T-helper 9 cell (primary cell): ENCODE measurements around the gene CXCL10.
"Not testable (repeated sequence)": the region's sequence is repeated elsewhere in the genome, so short reads cannot be mapped to it uniquely, and the experiment has no call there.

Experiments
- DNase-seq: peaks from one replicate; pipeline ENCODE4 v3.0.0-alpha.2; 2020

Gene CXCL10

DNA sequence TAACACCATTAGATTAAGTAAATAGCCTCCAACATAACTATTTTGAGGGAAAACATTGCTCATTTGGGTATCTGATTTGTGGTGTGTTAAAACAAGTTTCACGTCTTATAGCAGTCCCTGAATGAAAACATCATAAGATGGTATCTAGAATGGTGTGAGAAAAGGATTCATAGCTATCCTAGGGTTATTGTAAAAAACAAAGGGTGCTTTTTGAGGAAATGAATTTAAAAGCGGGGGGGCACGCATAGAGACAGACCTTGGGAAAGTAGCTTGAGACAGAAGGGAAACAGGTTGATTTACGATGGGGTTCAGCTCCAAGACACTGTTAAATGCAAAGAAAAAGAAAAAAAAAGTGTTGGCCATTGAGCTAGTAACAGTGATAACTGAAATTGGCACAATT is 768 bp upstream of the CXCL10 start:
- no peak for DNase-seq

DNA sequence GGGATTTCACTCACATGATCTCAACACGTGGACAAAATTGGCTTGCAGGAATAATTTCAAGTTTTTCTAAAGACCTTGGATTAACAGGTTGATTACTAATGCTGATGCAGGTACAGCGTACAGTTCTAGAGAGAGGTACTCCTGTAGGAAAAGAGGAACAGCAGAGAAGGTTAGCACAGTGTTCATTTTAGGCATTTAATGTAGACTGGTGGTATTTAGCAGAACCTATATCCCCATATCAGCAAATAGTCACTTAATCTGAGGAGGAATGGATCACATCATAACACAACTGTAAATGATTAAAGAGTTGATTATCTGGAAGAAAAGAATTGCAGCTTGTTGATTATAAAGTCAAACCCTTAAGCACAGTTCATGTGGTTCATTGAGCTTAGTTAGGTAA is 620 bp downstream of the CXCL10 start:
- DNase-seq: no peak

DNA sequence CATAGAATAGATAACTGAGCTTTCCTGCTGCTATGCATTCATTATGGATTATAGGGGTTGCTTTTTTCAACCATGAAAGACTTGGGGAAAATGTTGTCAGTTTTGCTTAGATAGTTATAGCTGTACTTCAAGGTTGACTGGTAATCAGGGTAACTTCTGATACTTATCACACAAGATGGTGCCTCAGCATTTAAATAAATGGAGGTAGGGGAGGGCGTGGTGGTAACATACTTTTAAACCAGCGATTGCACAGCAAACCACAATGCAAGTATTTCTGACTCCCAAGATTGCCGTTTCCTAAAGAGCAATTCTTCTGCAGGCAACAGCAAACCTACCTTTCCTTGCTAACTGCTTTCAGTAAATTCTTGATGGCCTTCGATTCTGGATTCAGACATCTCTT is 1.3 kb downstream of the CXCL10 start:
- DNase-seq: no peak

DNA sequence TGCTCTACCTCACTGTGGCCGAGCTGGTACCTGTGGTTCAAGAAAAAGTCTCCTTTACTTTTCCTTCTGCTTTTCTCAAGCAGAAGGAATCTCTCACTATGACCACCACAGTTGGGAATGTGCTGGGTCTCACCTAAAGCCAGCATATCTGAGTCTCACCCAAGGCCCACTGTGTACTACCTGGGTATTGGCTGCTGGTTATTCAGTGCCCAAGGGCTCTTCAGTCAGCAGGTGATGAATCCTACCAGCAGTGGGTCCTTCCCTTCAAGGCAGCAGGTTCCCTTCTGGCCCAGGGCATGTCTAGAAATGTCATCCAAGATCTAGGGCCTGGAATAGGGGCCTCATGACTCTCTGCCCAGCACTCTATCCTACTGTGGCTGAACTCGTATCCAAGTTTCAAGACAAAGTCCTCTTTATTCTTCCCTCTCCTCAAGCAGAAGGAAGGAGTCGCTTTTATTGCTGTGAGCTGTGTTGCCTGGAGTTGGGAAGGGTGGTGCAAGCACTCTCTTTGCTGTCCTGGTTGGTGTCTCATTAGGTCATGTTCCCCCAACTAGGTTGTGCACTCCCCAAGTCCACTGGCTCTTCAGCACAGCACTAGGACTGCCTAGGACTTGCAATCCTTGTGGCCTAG is 6.1 kb downstream of the CXCL10 start:
- DNase-seq: no peak

DNA sequence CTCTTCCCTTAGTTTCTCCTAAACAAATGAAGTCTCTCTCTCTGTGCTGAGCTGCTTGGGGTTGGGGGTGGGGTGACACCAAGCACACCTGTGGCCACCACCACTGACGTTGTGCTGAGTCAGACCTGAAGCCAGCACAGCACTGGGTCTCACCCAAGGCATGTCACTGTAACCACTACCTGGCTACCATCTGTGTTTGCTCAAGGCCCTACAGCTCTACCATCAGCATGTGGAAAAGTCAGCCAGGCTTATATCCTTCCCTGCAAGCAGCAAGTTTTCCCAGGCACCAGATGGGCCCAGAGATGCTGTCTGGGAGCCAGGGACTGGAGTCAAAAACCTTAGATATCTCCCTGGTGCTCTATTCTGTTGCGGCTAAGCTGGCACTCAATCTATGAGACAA is 6.9 kb downstream of the CXCL10 start:
- DNase-seq: no peak

DNA sequence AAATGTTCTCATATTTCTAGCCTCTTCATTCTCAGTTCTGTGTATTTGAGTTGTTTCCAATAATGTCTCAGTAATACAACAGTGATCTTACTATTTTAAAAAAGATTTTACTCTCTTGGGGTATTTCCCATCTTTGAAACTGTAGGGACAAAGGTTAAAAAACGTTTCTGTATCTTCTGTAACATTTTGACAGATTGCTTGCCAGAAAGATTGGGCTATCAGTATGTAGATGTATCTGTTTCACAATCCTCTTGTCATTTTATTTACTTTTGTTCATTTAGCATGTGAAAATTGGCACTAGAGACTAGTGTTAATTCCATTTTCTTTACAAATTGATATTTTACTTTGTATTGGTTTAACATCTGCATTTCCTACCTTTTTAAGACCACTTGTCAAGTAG is 9.8 kb downstream of the CXCL10 start:
- DNase-seq: no peak

DNA sequence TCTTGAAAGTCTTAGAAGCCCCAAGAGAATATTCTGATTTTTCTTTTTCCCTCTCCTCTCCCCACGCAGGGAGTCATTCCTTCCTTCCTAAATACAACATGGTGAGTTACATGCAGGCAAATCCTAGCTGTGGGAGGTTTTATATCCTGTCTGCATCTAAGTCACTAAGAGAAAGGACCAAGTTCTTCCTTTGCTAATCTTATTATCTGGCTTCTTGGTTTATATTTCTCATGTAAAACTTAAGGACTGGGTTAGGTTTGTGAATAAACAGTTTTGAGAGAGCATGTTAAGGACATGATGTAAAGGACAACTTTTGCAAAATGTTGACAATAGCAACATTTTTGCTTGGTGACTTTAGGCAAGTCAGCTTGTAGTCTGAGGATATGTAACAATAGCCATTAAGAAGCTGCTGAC is 10.9 kb downstream of the CXCL10 start:
- no peak for DNase-seq

DNA sequence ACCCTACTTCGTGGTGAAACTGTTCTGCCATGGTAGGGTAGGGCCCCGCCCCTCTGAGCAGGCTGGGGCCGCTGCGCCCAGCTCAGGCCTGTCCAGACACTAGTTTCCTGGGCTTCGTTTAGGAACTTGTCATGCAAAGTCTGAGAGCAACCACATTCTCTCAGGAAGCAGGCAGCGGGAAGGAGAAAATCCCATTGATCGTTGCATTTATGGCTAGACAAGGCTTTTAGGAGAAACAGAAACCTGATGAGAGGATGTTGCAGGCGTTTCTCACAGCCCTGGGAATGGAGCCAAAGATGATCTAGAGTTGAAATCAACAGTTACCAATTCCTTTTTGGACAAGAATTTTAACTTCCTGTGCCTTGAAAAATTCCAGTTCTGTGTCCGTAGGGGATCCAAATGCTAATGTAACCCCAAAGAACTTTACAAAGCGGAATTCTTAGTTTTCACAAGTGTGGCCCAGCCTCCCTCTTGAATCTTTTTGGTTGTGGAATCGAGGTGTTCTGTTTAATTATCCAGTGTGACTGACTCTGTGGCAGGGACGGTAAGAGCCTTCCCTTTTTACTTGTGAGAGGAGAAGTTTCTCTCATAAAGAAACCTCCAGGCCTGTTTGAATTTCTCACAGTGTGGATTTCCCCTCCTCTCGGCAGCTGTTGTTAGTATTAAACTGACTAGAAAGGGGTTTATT is 11.5 kb downstream of the CXCL10 start:
- DNase-seq: no peak

DNA sequence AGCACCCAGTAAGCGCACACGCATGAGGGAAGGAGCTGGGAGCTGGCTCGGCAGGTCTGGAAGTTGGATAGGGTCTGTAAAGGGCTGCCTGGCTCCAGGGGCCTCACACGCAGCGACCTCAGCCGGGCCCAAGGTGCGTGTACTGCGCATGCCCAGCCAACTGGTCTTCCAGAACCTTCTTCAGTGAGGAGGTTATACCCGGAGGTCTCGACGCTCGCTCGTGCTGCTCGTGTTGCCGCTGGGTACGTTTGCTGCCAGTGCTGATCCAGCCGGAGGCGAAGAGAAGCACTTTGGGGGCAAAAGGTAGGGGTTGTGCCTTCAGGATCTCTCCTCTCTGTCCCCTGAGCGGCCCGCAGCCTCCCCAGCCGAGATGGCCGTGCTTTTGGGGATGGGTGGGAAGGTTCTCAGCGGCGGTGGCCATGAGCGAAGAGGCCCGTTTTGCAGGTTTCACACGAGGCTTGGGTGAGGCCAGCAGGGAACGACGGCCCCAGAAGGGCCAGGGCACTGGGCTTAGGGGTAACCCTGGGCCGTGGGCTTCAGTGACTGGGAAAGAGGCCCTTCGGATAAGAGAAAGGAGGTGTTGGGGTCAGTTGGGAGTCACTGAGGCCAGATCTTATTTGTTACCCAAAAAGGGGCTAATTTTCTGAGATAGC is 12.2 kb downstream of the CXCL10 start:
- DNase-seq: no peak

DNA sequence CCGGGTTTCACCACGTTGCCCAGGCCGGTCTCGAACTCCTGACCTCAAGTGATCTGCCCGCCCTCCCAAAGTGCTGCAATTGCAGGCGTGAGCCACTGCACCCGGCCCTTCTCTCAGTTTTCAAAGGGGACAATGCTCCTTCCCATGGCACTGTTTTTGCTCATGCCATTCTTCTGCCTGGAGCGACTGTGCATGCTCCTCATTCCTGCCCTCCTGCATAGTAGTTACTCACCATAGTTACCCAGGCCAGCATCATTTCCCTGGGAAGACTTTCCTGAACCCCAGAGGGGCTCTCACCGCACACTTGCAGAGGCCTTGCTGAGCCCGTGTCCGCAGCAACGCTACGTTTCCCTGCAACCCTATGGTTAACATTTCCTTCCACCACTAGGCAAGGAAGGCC is 12.7 kb downstream of the CXCL10 start:
- DNase-seq: no peak

DNA sequence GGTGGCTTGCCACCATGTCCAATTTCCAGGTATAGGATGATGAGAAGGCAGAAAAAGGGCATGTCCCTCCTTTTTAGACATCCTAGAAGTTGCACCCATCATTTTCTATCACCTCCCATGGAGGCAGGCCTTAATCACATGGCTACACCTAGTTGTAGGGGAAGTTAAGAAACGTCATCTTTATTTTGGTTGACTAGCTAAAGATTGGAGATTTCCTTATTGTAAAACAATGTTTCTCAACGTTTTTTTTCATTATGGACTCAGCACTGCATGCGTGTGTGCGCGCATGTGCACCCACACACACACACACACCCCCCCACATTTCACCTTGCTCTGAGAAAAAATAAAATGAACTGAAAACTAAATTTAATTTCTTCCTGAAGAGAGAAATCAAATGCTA is 14.0 kb downstream of the CXCL10 start:
- no peak for DNase-seq

DNA sequence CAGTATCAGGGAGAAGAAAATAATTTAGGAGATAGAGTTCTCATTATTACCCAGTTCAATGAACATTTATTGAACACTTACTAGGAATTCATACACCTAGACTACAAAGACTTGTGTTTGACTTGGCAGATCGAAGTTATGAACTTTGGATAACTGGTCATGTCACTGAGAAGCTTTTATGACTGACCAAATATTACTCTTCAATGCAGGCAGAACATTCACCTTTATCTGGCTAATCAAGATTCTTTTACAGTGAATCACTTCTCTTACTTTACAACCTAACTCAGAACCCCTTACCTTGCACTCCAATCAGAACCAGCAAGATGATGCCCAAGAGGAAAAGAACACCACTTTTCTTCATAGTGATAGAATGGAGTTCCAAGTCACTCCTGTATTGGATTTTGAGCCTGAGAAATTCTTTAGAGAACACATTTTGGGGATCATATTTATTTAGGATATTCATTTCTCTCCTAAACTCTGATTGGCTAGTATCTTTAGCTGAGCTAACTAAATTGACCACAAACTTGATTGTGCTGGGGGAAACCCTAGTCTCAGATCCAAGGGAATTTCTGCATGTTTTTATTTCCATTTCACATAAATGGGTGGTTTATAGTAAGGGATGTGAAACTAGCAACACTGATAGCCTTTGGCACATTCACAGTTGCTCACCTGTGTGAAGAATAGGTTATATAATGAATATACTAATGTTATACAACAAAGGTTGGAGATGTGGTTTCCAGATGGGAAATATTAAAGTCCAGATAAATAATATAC is 16.0 kb downstream of the CXCL10 start, which contains the start of gene CXCL9:
TSS of gene CXCL9 (minus strand) at position 421 of the 774 bp plus-strand sequence. CDS start at position 361, 60 bp downstream.
- no peak for DNase-seq

DNA sequence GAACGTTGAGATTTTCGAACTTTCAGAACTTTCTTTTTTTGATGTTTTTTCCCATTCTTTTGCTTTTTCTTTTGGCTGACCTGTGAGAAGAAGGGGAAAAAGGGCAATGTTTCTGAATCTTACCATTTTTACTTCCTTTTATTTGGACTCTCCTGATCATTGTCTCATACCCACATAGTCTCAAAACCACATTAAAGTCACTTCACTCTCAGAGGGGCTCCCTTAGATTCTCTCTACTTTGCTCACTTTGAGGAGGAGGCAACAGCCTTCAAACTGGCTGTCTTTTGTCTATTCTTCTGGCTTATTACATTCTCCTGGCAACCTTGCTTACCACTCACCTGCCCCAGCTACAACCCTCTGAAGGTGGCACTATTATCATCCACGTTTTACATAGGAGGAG is 19.7 kb downstream of the CXCL10 start:
- no peak for DNase-seq

DNA sequence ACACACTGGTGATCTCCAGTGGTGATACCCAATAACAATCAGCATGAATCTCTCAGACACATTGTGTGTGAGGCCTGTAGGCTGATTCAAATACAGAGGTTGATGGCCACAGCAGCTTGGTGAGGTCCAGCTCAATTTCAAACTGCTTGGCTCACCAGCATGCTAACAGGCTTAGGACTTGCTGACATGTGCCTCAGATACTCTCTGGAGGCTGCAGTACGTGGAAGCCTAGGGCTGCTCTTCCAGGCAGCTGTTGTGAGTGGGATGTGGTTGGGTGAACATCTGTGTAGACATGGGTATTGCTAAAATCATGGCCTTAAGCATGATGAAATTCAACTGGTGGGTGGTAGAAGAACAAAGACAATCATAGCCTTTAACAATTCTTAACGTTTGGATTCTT is 20.3 kb downstream of the CXCL10 start:
- DNase-seq: no peak

DNA sequence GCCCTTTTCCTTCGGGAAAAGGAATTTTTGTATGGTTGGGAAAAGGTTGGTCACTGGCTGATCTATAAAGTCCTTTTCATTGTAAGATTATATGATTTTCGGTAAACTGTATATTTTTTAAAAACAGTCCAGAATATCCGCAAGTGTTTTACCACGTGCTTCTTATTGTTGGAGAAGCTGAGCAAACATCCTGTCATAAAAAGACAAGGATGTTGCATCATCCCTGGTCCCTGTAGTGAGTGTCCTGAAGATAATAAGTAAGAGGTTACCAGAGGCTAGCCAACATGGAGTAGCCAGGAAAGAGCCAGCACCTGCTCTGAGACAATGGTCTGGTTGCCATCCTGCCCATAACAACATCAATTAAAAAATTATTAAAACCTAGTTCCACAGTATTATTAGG is 21.1 kb downstream of the CXCL10 start:
- DNase-seq: no peak

DNA sequence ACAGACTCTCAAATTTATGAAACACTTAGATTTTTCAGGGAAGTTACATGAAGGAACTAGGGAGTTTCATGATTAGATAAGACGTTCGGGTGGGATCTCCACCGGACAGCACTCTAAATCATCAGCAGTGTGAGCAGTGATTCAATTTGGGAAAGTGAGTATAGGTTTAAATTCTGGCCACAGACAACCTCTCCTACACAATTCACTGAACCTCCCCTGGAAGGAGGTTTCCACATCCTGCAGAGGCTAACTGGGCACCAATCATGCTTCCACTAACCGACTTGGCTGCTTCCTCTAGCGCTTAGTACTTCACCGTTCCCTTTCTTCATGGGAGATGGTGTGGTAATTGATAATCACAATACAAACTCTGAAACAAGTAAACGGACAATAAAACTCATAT is 21.6 kb downstream of the CXCL10 start:
- DNase-seq: no peak

DNA sequence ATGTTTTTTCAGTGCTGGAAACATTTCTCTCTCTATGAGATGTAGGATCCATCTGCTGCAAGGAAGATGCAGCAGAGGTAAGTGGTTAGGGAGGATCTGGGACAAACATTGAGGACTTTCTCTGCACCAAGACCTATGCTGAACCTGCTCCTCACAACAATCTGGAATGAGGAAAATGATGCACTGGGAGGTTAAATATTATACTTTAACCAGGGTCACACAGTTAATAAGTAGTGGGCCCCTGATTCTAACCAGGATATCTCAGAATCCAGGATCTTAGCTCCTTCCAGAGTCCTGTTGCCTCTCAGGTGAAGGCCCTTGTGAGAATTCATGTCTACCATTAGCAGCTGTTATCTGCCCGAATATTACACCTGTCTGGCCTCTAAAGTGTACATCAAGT is 23.0 kb downstream of the CXCL10 start:
- DNase-seq: no peak

DNA sequence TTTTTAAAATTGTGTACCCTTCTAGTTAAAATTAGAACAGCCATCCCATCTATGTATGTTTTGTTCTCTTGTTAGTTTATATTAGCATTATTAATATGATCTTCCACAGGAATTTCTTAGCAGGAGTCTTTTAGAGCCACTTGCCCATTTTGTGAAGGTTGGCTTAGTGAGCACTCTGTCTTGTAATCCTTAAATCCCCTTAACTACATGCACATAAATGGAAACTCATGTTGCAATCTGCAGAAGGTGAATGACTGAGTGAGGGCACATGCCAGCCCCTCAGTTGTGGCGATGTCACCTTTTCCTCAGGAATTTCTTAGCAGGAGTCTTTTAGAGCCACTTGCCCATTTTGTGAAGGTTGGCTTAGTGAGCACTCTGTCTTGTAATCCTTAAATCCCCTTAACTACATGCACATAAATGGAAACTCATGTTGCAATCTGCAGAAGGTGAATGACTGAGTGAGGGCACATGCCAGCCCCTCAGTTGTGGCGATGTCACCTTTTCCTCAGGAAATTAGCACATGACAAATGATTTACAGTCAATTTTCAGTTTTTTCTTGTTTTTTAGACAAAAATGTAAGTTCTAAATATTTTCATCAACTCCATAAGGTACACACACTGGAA is 24.7 kb downstream of the CXCL10 start:
- DNase-seq: not testable (repeated sequence)

DNA sequence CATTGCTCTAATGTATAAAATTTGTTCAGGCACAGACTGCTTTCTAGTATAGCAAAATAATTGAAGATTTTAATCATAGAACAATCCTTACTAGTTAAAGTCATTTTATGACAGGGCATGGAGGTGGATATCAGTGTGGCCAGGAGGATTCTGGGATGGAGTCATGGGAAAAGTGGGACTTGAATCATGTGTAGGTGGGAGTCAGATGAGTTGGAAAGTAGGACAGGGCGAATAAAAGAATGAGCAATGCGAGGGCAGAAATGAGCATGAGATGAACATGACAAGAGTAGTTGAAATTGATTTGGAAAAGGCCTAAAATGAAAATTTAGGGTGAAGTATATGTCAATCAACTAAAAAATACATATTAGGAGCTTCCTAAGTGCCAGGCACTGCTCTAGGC is 25.4 kb downstream of the CXCL10 start:
- no peak for DNase-seq

DNA sequence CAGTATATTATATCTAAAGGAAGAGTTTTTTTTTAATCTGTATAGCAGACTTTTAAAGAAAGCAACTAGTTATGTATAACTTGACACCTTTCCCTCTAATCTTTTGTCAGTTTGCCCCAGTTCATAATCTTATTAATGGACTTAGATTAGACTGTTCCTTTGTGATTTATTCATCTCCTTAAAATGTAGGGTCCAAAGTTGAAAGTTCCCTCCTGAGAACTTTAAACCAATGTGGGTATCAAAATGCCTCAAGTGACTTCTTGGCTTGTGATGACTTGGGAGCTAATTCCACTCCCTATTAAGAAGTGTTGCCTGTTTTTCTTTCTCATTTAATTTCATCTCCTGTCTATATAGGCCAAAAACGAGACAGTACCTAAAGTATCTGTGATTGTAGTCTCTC is 26.2 kb downstream of the CXCL10 start:
- DNase-seq: no peak

DNA sequence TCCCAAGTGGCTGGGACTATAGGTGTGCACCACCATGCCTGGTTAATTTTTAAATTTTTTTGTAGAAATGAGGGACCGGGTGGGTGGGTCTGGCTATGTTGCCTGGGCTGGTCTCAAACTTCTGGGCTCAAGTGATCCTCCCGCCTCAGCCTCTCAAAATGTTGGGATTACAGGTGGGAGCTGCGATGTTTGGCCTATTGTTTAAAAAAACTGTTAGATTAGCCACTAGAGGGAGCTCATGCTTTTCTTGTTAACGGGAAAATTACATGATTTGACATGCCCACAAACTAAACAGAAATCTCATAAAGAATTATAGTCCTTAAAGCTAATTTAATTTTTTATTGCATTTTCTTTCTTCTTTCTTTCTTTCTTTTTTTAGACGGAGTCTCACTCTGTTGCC is 27.6 kb downstream of the CXCL10 start:
- DNase-seq: no peak

DNA sequence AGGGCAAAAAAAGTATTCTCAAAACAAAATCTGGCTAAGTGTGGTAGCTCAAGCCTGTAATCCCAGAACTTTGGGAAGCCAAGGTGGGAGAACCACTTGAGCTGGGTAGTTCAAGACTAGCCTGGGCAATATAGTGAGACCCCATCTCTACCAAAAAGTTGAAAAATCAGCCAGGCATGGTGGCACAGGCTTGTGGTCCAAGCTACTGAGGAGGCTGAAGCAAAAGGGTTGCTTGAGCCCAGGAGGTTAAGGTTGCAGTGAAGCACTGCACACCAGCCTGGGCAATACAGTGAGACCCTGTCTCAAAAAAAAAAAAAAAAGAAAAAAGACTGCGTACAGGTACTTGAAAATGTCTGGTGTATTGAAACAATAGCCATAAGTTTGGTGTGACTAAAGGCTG is 30.8 kb downstream of the CXCL10 start:
- DNase-seq: no peak
